ENCODE data around the gene LRMDA.

DNA sequence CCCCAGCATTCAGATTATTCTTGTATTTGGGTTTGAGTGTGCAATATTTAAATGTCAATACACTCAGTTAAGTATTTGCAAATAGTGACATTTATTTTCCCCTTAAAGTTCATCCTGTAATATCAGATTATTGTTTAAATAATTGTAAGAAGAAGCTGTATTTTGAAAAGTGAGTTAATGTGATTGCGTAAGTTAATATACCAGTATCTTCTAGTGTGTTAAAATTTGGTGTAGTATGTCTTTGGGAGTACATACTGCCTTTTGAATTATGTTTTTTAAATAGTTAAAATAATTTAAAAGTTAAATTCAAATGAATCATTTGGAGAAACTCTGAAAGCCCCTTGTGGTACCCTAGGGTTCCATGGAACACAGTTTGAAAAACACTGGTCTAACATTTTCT is 28.6 kb downstream of the LRMDA start:
- TF ChIP-seq CTCF (IDR thresholded peaks at IDR 0.05) (no peak), POLR2A (IDR thresholded peaks at IDR 0.05) (no peak)

All from body of pancreas (tissue), 4 donors.